PC-3 (cell line): ENCODE results near the gene FANCL.

Experiments used
- CTCF ChIP-seq: fragments of 300-600 bp; sonication (generic); conservative IDR thresholded peaks from 2 replicates; pipeline ENCODE4 v1.5.1; 2017; ENCODE audit warnings: antibody characterized with exemption, low read depth, mild to moderate bottlenecking, low read length
- EZH2 ChIP-seq: fragments of 300-600 bp; sonication (generic); IDR thresholded peaks from one replicate; pipeline ENCODE4 v1.6.1; 2017; ENCODE audit warnings: antibody characterized with exemption, mild to moderate bottlenecking, low read length; ENCODE audit not compliant: unreplicated experiment

GRCh38 chr2:58235170-58235569 is 6.0 kb downstream of the FANCL start:
- TF ChIP-seq CTCF (no peak), EZH2 (no peak)
